GM23338 (cell line): ENCODE results near the gene ARCN1. TPM values are rescaled to one million over a fixed set of nuclear protein-coding genes. Genes with fewer than 3 reads are reported as not detected.

ENCODE experiments used
- ATAC-seq: fragments of 200-7000 bp; cut with Tn5 transposase; 3 replicates; pipeline ENCODE4 v1.9.1; 2020
- DNase-seq: peaks from one replicate; pipeline ENCODE4 v3.0.0-alpha.2; 2015; ENCODE audit warnings: low spot score
- H2AFZ ChIP-seq: fragments of 200-600 bp; sonication (generic); 2 replicates; pipeline ENCODE4 v1.8.0; 2016; ENCODE audit warnings: antibody characterized with exemption, mild to moderate bottlenecking, moderate library complexity
- H3F3A ChIP-seq: fragments of 200-600 bp; sonication (generic); replicated peaks from 2 replicates; pipeline ENCODE4 v1.8.0; 2017; ENCODE audit warnings: antibody characterized with exemption, mixed run types, low read depth
- H3K27ac ChIP-seq: fragments of 200-600 bp; sonication (generic); 2 replicates; pipeline ENCODE4 v1.6.1; 2016; ENCODE audit warnings: low read depth
- H3K27me3 ChIP-seq: fragments of 200-600 bp; sonication (generic); 2 replicates; pipeline ENCODE4 v1.8.0; 2016; ENCODE audit warnings: mild to moderate bottlenecking, mixed run types, moderate library complexity; ENCODE audit not compliant: insufficient read depth
- H3K36me3 ChIP-seq: fragments of 200-600 bp; sonication (generic); 2 replicates; pipeline ENCODE4 v1.8.0; 2016; ENCODE audit warnings: mild to moderate bottlenecking; ENCODE audit not compliant: insufficient read depth
- H3K4me1 ChIP-seq: fragments of 200-600 bp; sonication (generic); 2 replicates; pipeline ENCODE4 v1.8.0; 2016; ENCODE audit warnings: mild to moderate bottlenecking, moderate library complexity; ENCODE audit not compliant: insufficient read depth
- H3K4me2 ChIP-seq: fragments of 200-600 bp; sonication (generic); 2 replicates; pipeline ENCODE4 v1.7.1; 2017; ENCODE audit warnings: mixed run types
- H3K4me3 ChIP-seq: fragments of 200-600 bp; sonication (generic); 2 replicates; pipeline ENCODE4 v1.6.1; 2016; ENCODE audit warnings: mixed run types
- H3K79me2 ChIP-seq: fragments of 200-600 bp; sonication (generic); replicated peaks from 2 replicates; pipeline ENCODE4 v1.8.0; 2017; ENCODE audit warnings: mild to moderate bottlenecking; ENCODE audit not compliant: insufficient read depth
- H3K9me2 ChIP-seq: fragments of 200-600 bp; sonication (generic); 2 replicates; pipeline ENCODE4 v1.8.0; 2017; ENCODE audit not compliant: insufficient read depth
- H4K20me1 ChIP-seq: fragments of 200-600 bp; sonication (generic); replicated peaks from 2 replicates; pipeline ENCODE4 v1.8.0; 2017; ENCODE audit warnings: mild to moderate bottlenecking; ENCODE audit not compliant: insufficient read depth
- H3K27ac Mint-ChIP-seq: 2 replicates; pipeline ENCODE4 v1.8.0; 2020; ENCODE audit warnings: inconsistent platforms, mild to moderate bottlenecking, moderate library complexity, mixed read lengths
- H3K27me3 Mint-ChIP-seq: 3 replicates; pipeline ENCODE4 v1.8.0; 2022; ENCODE audit warnings: low read depth, mild to moderate bottlenecking, moderate library complexity, mixed read lengths, inconsistent platforms; ENCODE audit not compliant: insufficient read depth, poor library complexity
- H3K36me3 Mint-ChIP-seq: 3 replicates; pipeline ENCODE4 v1.8.0; 2021; ENCODE audit warnings: low read depth, mild to moderate bottlenecking, inconsistent platforms, moderate library complexity, mixed read lengths
- H3K4me1 Mint-ChIP-seq: 3 replicates; pipeline ENCODE4 v1.8.0; 2020; ENCODE audit warnings: mild to moderate bottlenecking, inconsistent platforms, mixed read lengths
- H3K4me3 Mint-ChIP-seq: 3 replicates; pipeline ENCODE4 v1.8.0; 2021; ENCODE audit warnings: moderate library complexity, mild to moderate bottlenecking, inconsistent platforms, mixed read lengths
- H3K9me3 Mint-ChIP-seq: 3 replicates; pipeline ENCODE4 v1.8.0; 2020; ENCODE audit warnings: moderate library complexity, mild to moderate bottlenecking, inconsistent platforms, mixed read lengths
- EZH2 ChIP-seq: fragments of 200-600 bp; sonication (generic); IDR thresholded peaks from one replicate; pipeline ENCODE4 v1.8.0; 2017; ENCODE audit warnings: antibody characterized with exemption, mild to moderate bottlenecking, low read depth; ENCODE audit not compliant: unreplicated experiment
- JUNB ChIP-seq: IDR thresholded peaks from one replicate; pipeline ENCODE4 v1.6.1; 2016; ENCODE audit warnings: antibody characterized with exemption; ENCODE audit not compliant: unreplicated experiment
- NANOG ChIP-seq: IDR thresholded peaks from 2 replicates; pipeline ENCODE4 v1.6.1; 2016; ENCODE audit warnings: antibody characterized with exemption, borderline replicate concordance
- POLR2AphosphoS5 ChIP-seq: IDR thresholded peaks from 2 replicates; pipeline ENCODE4 v1.6.1; 2016; ENCODE audit warnings: antibody characterized with exemption, low read depth
- polyA plus RNA-seq: library from polyadenylated mRNA; unstranded; fragments of >200 nt; fragmentation: Nextera tagmentation; extraction: Ambion mirVana; gene quantifications from 2 replicates; pipeline ENCODE4 v1.2.1, GENCODE V29; 2016
- total RNA-seq: library from RNA; depleted of rRNA; stranded (reverse); fragments of >200 nt; shearing (Covaris generic); gene quantifications from 2 replicates; pipeline ENCODE4 v1.2.3, GENCODE V29; 2014
- TF ChIP-seq, protein P1 (sequence below), 2 experiments: fragments of 200-600 bp in 1 of 2; sonication (generic) in 1 of 2; conservative IDR thresholded peaks; 2 replicates each; pipeline versions ENCODE4 v1.5.1 to v1.6.1; 2016 to 2017; ENCODE audit warnings: antibody characterized with exemption in 2 of 2, low read depth in 2 of 2, mild to moderate bottlenecking in 2 of 2, moderate library complexity in 1 of 2
- TF ChIP-seq, protein P2 (sequence below): IDR thresholded peaks from 2 replicates; pipeline ENCODE4 v1.6.1; 2016; ENCODE audit warnings: antibody characterized with exemption
- TF ChIP-seq, protein P3 (sequence below): fragments of 250-450 bp; sonication (Bioruptor Pico); IDR thresholded peaks from 2 replicates; pipeline ENCODE4 v1.5.0; 2020; ENCODE audit warnings: mild to moderate bottlenecking, moderate library complexity
- TF ChIP-seq, protein P4 (sequence below): IDR thresholded peaks from one replicate; pipeline ENCODE4 v1.6.1; 2018; ENCODE audit warnings: antibody characterized with exemption; ENCODE audit not compliant: unreplicated experiment

The ARCN1 gene
- total and polyA plus RNA-seq, 2 experiments from 2014 or later = 79.9 to 106 TPM

DNA sequence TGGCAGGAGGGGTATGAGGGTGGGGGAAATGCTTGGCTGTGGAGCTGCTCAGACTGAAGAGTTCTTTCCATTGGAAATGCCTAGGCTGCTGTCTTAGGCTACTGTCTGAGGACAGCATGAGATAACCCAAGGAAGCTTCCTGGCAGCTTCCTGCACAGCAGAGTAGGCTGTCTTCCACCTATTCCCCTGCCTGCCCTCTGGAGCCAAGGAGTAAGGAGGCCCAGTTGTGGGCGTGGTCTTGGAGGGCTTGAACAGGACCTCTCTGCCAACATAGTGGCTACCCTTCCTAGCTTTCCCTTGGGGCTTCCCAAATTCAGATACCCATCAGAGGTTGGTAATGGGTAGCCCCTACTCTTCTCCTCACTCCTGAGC is 61.1 kb downstream of the ARCN1 start (continued):
- TF ChIP-seq, protein P1, sequence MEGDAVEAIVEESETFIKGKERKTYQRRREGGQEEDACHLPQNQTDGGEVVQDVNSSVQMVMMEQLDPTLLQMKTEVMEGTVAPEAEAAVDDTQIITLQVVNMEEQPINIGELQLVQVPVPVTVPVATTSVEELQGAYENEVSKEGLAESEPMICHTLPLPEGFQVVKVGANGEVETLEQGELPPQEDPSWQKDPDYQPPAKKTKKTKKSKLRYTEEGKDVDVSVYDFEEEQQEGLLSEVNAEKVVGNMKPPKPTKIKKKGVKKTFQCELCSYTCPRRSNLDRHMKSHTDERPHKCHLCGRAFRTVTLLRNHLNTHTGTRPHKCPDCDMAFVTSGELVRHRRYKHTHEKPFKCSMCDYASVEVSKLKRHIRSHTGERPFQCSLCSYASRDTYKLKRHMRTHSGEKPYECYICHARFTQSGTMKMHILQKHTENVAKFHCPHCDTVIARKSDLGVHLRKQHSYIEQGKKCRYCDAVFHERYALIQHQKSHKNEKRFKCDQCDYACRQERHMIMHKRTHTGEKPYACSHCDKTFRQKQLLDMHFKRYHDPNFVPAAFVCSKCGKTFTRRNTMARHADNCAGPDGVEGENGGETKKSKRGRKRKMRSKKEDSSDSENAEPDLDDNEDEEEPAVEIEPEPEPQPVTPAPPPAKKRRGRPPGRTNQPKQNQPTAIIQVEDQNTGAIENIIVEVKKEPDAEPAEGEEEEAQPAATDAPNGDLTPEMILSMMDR (conservative IDR thresholded peaks at IDR 0.05; ENCODE audit: low read depth in 2 of 2) = no peak
- TF ChIP-seq, protein P2, sequence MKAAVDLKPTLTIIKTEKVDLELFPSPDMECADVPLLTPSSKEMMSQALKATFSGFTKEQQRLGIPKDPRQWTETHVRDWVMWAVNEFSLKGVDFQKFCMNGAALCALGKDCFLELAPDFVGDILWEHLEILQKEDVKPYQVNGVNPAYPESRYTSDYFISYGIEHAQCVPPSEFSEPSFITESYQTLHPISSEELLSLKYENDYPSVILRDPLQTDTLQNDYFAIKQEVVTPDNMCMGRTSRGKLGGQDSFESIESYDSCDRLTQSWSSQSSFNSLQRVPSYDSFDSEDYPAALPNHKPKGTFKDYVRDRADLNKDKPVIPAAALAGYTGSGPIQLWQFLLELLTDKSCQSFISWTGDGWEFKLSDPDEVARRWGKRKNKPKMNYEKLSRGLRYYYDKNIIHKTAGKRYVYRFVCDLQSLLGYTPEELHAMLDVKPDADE = no peak
- TF ChIP-seq NANOG (no peak), POLR2AphosphoS5 (no peak)

DNA sequence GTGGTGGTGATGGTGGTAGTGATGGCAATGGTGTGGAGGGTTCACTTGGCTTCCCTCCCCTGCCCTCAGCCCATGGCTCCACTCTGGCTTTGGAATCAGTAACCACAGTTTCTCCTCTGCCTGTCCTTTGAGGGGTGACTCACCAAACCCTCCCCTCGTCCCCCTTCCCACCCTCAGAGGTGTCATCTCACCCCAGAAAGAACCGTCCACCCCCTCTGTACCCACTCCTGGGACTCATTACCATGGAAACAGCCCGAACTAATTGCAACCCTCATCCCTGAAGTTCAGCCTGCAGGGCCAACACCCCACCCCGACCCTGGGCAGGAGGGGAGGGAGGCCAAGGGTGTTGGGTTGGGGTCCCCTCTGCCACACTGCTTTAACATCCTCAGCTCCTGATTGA is 61.8 kb downstream of the ARCN1 start:
- H3K27me3 ChIP-seq = no peaks in the 10 kb centered on the region
- 0 out of 2 replicates have a peak, but pooled peaks cover 3% of the 10 kb centered on the region for H3K79me2 ChIP-seq
- peaks cover 9% of the 10 kb centered on the region for H4K20me1 ChIP-seq
- ATAC-seq = no peak
- H3K36me3 ChIP-seq = peaks cover 8% of the 10 kb centered on the region; the same call in 1 of the 2 replicates
- peak overlapping the region; percentile 95 for H3K27ac ChIP-seq
- Mint-ChIP-seq H3K36me3 (peaks cover 48% of the 10 kb centered on the region), H3K4me3 (peak overlapping the region; percentile 79), H3K9me3 (no peaks in the 10 kb centered on the region), H3K27me3 (peaks cover 29% of the 10 kb centered on the region), H3K4me1 (peaks cover 28% of the 10 kb centered on the region), H3K27ac (peak overlapping the region; percentile 89; the same call in 1 of the 2 replicates)
- 0 out of 2 replicates have a peak overlapping the region, but pooled peaks have one; percentile 44 for H2AFZ ChIP-seq
- peak overlapping the region; percentile 67 for H3K4me3 ChIP-seq
- peaks cover 22% of the 10 kb centered on the region for H3K4me1 ChIP-seq
- peak overlapping the region; percentile 96 for H3K4me2 ChIP-seq
- H3K9me2 ChIP-seq = no peaks in the 10 kb centered on the region
- no peak for DNase-seq
- H3F3A ChIP-seq = peaks cover 21% of the 10 kb centered on the region
- TF ChIP-seq JUNB (no peak), EZH2 (no peak)
- TF ChIP-seq, protein P2 = no peak
- TF ChIP-seq, protein P1 (conservative IDR thresholded peaks at IDR 0.05; ENCODE audit: low read depth in 2 of 2) = no peak
- TF ChIP-seq, protein P3, sequence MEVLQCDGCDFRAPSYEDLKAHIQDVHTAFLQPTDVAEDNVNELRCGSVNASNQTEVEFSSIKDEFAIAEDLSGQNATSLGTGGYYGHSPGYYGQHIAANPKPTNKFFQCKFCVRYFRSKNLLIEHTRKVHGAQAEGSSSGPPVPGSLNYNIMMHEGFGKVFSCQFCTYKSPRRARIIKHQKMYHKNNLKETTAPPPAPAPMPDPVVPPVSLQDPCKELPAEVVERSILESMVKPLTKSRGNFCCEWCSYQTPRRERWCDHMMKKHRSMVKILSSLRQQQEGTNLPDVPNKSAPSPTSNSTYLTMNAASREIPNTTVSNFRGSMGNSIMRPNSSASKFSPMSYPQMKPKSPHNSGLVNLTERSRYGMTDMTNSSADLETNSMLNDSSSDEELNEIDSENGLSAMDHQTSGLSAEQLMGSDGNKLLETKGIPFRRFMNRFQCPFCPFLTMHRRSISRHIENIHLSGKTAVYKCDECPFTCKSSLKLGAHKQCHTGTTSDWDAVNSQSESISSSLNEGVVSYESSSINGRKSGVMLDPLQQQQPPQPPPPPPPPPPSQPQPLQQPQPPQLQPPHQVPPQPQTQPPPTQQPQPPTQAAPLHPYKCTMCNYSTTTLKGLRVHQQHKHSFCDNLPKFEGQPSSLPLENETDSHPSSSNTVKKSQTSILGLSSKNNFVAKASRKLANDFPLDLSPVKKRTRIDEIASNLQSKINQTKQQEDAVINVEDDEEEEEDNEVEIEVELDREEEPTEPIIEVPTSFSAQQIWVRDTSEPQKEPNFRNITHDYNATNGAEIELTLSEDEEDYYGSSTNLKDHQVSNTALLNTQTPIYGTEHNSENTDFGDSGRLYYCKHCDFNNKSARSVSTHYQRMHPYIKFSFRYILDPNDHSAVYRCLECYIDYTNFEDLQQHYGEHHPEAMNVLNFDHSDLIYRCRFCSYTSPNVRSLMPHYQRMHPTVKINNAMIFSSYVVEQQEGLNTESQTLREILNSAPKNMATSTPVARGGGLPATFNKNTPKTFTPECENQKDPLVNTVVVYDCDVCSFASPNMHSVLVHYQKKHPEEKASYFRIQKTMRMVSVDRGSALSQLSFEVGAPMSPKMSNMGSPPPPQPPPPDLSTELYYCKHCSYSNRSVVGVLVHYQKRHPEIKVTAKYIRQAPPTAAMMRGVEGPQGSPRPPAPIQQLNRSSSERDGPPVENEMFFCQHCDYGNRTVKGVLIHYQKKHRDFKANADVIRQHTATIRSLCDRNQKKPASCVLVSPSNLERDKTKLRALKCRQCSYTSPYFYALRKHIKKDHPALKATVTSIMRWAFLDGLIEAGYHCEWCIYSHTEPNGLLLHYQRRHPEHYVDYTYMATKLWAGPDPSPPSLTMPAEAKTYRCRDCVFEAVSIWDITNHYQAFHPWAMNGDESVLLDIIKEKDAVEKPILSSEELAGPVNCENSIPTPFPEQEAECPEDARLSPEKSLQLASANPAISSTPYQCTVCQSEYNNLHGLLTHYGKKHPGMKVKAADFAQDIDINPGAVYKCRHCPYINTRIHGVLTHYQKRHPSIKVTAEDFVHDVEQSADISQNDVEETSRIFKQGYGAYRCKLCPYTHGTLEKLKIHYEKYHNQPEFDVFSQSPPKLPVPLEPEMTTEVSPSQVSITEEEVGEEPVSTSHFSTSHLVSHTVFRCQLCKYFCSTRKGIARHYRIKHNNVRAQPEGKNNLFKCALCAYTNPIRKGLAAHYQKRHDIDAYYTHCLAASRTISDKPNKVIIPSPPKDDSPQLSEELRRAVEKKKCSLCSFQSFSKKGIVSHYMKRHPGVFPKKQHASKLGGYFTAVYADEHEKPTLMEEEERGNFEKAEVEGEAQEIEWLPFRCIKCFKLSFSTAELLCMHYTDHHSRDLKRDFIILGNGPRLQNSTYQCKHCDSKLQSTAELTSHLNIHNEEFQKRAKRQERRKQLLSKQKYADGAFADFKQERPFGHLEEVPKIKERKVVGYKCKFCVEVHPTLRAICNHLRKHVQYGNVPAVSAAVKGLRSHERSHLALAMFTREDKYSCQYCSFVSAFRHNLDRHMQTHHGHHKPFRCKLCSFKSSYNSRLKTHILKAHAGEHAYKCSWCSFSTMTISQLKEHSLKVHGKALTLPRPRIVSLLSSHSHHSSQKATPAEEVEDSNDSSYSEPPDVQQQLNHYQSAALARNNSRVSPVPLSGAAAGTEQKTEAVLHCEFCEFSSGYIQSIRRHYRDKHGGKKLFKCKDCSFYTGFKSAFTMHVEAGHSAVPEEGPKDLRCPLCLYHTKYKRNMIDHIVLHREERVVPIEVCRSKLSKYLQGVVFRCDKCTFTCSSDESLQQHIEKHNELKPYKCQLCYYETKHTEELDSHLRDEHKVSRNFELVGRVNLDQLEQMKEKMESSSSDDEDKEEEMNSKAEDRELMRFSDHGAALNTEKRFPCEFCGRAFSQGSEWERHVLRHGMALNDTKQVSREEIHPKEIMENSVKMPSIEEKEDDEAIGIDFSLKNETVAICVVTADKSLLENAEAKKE (CRISPR knock-in tag) = no peak
- TF ChIP-seq, protein P4, sequence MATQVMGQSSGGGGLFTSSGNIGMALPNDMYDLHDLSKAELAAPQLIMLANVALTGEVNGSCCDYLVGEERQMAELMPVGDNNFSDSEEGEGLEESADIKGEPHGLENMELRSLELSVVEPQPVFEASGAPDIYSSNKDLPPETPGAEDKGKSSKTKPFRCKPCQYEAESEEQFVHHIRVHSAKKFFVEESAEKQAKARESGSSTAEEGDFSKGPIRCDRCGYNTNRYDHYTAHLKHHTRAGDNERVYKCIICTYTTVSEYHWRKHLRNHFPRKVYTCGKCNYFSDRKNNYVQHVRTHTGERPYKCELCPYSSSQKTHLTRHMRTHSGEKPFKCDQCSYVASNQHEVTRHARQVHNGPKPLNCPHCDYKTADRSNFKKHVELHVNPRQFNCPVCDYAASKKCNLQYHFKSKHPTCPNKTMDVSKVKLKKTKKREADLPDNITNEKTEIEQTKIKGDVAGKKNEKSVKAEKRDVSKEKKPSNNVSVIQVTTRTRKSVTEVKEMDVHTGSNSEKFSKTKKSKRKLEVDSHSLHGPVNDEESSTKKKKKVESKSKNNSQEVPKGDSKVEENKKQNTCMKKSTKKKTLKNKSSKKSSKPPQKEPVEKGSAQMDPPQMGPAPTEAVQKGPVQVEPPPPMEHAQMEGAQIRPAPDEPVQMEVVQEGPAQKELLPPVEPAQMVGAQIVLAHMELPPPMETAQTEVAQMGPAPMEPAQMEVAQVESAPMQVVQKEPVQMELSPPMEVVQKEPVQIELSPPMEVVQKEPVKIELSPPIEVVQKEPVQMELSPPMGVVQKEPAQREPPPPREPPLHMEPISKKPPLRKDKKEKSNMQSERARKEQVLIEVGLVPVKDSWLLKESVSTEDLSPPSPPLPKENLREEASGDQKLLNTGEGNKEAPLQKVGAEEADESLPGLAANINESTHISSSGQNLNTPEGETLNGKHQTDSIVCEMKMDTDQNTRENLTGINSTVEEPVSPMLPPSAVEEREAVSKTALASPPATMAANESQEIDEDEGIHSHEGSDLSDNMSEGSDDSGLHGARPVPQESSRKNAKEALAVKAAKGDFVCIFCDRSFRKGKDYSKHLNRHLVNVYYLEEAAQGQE = no peak
